Muscle of leg (tissue), 11 donors: ENCODE data around the gene COMMD3. TPM values are rescaled to one million over a fixed set of nuclear protein-coding genes. Genes with fewer than 3 reads are reported as not detected.

Source experiments
- DNase-seq: peaks from one replicate; pipeline ENCODE4 v3.0.0; 2013
- H3K27ac ChIP-seq: one replicate; pipeline ENCODE4 v1.5.1; 2013; ENCODE audit warnings: mild to moderate bottlenecking, low read length, control low read depth
- H3K27me3 ChIP-seq: one replicate; pipeline ENCODE4 v1.6.1; 2013; ENCODE audit warnings: low read length; ENCODE audit not compliant: control insufficient read depth, insufficient read depth
- H3K36me3 ChIP-seq: one replicate; pipeline ENCODE4 v1.6.1; 2013; ENCODE audit warnings: low read length; ENCODE audit not compliant: control insufficient read depth, insufficient read depth
- H3K4me1 ChIP-seq: one replicate; pipeline ENCODE4 v1.6.1; 2013; ENCODE audit warnings: low read length; ENCODE audit not compliant: control insufficient read depth, insufficient read depth
- H3K4me3 ChIP-seq: one replicate; pipeline ENCODE4 v1.5.1; 2013; ENCODE audit warnings: low read length, control low read depth
- H3K9me3 ChIP-seq: replicated peaks from 2 replicates; pipeline ENCODE4 v1.6.1; 2013; ENCODE audit warnings: low read depth, low read length; ENCODE audit not compliant: control insufficient read depth
- WGBS: methylation state at CpG from one replicate; pipeline ENCODE4 v1.1.5; 2013; ENCODE audit warnings: missing lambda C conversion rate; ENCODE audit not compliant: insufficient coverage; 5-methylcytosine and 5-hydroxymethylcytosine counted together
- polyA plus RNA-seq, 8 donors: library from polyadenylated mRNA; unstranded; fragments of 120-200 nt; gene quantifications; one replicate each; pipeline versions ENCODE4 v1.2.1 to v1.2.3, GENCODE V29; 2013; ENCODE audit warnings: inconsistent platforms in 1 of 8, low replicate concordance in 1 of 8; ENCODE audit not compliant: insufficient read length in 8 of 8, insufficient read depth in 1 of 8
- total RNA-seq: library from RNA; stranded (reverse); fragments of 120-200 nt; gene quantifications from one replicate; pipeline ENCODE4 v1.2.4, GENCODE V29; 2013

COMMD3 gene
- total and polyA plus RNA-seq, 9 donors = 54.8 to 73.3 (median 66.0) TPM

DNA sequence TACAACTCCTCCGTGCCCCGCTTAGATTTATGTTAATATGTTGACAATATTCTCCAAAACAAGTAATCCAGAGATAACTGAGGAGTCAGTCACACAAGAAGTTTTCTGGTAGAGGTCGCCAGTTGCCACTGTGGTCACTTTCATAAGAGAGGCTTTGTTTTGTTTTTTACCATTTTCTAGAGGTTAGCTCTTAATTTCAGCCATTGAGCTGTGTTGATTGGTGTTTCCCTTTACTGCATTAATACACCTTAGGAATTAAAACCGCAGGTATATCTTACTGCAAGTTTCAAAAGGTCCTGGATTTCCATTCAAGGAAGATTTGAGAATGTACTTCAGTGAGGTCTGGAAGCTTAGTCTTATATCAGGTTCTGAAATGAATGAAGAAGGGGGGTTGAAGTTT is 8.2 kb downstream of the COMMD3 start:
- no peak for DNase-seq
- no peak overlapping the region for H3K4me3 ChIP-seq
- H3K4me1 ChIP-seq = peaks cover 20% of the 10 kb centered on the region
- WGBS = no CpG with 5 or more reads among the region's 4 CpGs
- H3K9me3 ChIP-seq = no peaks in the 10 kb centered on the region
- H3K27ac ChIP-seq = no peak overlapping the region
- peaks cover 4% of the 10 kb centered on the region for H3K36me3 ChIP-seq
- peaks cover 21% of the 10 kb centered on the region for H3K27me3 ChIP-seq

DNA sequence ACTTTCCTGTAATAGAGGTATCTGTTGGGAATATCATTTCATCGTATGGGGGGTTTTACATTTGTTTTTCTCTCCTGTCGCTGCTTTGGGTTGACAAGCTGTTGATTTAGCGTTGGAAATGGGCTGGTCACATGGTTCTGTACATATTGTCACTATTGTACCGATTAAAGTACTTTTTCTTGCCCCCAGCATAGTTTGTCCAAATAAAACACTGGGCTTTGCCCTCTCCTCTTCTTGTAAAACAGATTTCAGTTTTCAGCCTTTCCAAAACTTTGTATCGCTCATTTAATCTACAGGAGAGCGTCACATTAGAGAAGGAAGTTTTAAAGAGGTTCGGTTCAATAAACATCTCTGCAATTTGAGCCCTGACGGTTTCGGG is 8.7 kb downstream of the COMMD3 start:
- peaks cover 4% of the 10 kb centered on the region for H3K36me3 ChIP-seq
- H3K27me3 ChIP-seq = peaks cover 21% of the 10 kb centered on the region
- no peaks in the 10 kb centered on the region for H3K9me3 ChIP-seq
- H3K4me1 ChIP-seq = peaks cover 20% of the 10 kb centered on the region
- H3K4me3 ChIP-seq = peak overlapping the region; percentile 57
- DNase-seq = peak; percentile 6
- H3K27ac ChIP-seq = peak overlapping the region; percentile 22
- WGBS = 0% methylated on average over 4 of the region's 9 CpGs

DNA sequence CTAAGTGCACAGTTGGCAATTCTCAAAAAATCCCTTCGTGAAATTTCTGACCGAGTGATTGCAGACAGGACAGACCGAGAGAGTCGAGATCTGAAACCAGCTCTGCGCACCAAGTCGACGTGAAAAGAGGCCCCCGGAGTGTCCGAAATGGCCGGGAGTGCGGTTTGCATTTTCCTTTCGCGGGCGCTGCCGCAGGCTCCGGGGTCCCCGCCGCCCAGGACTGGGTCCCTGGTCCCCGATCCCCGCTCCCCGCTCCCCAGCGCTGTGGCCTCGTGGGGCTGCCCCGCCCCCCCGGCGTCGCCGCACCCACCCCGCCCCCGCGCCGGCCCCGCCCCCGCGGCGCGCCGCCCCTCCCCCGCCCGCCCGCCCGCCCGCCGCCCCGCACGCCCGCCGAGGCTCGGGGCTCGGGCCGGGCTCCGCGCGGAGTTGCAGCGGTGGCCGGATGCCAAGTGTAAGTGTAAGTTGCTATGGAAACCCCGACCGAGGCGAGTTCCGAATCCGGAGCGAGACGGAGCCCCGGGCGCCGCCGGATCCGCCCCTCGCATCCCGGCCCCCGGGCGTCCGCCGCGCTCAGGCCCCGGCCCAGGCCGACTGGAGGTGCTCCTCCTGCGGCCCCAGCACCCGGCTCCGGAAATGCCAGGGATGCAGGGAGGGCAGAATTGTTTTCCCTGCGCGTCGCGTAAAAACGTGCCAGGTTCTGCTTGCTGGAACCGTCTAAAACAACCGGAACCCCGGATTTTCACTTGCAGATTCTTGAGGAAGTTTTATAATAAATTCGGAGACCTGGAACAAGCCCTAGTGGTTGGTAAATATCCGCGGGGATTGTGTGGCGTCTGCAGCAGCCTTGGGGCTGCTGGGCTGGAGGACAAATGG is 9.3 kb downstream of the COMMD3 start:
- Histone ChIP-seq H3K27me3 (peaks cover 21% of the 10 kb centered on the region), H3K9me3 (no peaks in the 10 kb centered on the region), H3K4me1 (peaks cover 20% of the 10 kb centered on the region), H3K36me3 (peaks cover 4% of the 10 kb centered on the region), H3K27ac (peak overlapping the region; percentile 22), H3K4me3 (peak overlapping the region; percentile 57)
- DNase-seq = peak; percentile 86
- under 1% methylated on average over 62 of the region's 92 CpGs for WGBS

DNA sequence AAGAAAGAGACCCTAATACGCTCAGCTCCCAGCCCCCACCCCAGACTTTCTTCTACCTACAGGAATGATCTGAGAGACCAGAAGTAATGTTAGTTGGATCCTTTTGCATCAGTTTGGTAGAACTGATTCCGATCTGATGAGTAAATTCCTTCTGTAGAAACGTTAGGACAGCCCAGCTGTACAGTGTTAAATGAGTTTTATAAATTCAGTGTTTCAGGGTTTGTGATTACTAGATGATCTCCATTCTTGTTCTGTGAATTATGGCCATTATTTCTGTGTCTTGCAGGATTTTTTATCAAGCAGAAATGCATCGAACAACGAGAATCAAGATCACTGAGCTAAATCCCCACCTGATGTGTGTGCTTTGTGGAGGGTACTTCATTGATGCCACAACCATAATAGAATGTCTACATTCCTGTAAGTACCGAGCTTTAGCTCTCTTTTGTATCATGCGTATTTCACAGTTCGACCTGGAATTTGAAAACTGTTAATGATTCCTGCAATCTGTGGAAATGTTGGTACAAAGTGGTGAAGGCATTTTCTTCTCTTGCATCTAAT is 10.0 kb downstream of the COMMD3 start:
- H3K27ac ChIP-seq = peak overlapping the region; percentile 10
- WGBS = no CpG with 5 or more reads among the region's 8 CpGs

DNA sequence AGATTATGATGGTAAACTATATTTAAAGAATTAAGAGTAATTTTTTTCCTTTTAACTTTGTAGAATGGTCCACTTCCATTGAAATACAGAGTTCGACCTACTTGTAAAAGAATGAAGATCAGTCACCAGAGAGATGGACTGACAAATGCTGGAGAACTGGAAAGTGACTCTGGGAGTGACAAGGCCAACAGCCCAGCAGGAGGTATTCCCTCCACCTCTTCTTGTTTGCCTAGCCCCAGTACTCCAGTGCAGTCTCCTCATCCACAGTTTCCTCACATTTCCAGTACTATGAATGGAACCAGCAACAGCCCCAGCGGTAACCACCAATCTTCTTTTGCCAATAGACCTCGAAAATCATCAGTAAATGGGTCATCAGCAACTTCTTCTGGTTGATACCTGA is 13.0 kb downstream of the COMMD3 start:
- no peak for DNase-seq
- WGBS = no CpG with 5 or more reads among the region's 3 CpGs
- Histone ChIP-seq H3K4me1 (peaks cover 15% of the 10 kb centered on the region), H3K36me3 (peaks cover 4% of the 10 kb centered on the region), H3K27me3 (peaks cover 11% of the 10 kb centered on the region), H3K4me3 (no peak overlapping the region), H3K27ac (no peak overlapping the region), H3K9me3 (peaks cover 2% of the 10 kb centered on the region)

More for the DNA sequence above, 10.0 kb downstream of the COMMD3 start:
- DNase-seq = no peak
- H3K4me1 ChIP-seq = peaks cover 20% of the 10 kb centered on the region
- H3K9me3 ChIP-seq = no peaks in the 10 kb centered on the region
- peak overlapping the region; percentile 45 for H3K4me3 ChIP-seq
- H3K36me3 ChIP-seq = peaks cover 4% of the 10 kb centered on the region
- H3K27me3 ChIP-seq = peaks cover 19% of the 10 kb centered on the region

DNA sequence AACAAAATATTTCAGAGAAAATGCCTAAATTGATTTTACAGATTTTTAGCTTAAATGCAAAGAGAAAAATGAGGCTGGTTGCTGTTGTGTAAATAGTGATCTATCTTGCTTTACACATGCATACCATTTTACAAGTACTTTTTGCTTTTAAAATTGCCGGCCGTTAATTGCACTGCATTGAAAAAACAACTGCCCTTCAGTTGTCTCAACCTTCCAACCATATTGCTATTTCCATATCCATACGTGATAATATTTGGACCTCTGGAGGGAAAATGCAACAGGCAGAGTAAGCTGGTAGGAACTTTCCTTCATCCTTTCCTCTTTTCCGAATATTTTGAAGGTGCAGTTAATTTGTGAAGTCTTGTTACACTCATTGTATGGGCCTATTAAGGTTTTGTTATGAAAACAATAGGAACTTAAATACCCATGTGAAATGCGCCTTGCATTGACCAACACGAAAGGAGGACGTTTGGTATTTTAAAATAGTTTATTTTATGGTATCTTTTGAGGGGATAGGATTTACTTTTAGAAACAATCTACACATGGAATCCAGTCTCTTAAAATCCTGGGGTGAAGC is 16.0 kb downstream of the COMMD3 start:
- H3K4me1 ChIP-seq = peaks cover 24% of the 10 kb centered on the region
- no peak overlapping the region for H3K4me3 ChIP-seq
- 92% methylated on average over 2 of the region's 7 CpGs for WGBS
- peaks cover 39% of the 10 kb centered on the region for H3K27me3 ChIP-seq
- H3K9me3 ChIP-seq = peaks cover 2% of the 10 kb centered on the region
- H3K36me3 ChIP-seq = peaks cover 4% of the 10 kb centered on the region
- no peak overlapping the region for H3K27ac ChIP-seq
- no peak for DNase-seq

DNA sequence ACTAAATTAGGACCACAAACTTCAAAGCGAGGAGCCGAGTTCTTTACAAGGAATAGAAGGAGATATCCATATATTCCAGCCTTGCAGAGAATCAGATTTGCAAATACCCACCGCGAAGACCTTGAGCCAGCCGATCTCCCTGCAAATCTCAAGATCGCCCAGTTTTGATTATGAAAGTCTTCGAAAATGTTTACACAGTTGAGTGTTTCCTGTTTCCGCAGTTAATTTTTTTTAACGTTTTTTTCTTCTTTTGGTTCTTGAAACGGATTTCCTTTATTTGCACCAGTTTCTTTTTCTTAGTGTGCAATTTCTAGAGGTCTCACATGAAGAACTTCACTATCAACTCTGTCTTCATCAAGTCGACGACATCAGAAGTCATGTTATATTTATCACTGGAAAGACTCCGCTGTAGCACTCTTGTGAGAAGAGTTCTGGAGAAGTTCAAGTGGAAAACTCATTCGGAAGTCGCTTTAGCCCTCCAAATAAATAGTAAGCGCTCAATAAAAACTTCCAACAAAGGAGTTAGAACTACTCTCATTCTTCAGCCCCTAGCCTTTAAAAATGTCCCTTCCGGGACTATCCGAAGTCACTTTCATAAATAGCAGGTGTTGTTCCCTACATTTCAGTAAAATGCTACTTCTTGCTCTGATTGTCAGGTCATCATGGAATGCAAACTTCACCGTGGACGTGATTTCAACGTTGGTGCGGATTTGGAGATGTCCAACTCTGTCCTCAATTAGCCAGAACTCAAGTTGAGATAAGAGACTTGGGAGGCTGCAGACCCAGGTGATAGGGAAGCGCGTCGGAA is 17.2 kb downstream of the COMMD3 start:
- DNase-seq = peak; percentile 8
- H3K4me1 ChIP-seq = peaks cover 24% of the 10 kb centered on the region
- no peak overlapping the region for H3K27ac ChIP-seq
- WGBS = 42% methylated on average over 16 of the region's 25 CpGs
- peaks cover 2% of the 10 kb centered on the region for H3K9me3 ChIP-seq
- no peak overlapping the region for H3K4me3 ChIP-seq
- peaks cover 4% of the 10 kb centered on the region for H3K36me3 ChIP-seq
- peaks cover 43% of the 10 kb centered on the region for H3K27me3 ChIP-seq

DNA sequence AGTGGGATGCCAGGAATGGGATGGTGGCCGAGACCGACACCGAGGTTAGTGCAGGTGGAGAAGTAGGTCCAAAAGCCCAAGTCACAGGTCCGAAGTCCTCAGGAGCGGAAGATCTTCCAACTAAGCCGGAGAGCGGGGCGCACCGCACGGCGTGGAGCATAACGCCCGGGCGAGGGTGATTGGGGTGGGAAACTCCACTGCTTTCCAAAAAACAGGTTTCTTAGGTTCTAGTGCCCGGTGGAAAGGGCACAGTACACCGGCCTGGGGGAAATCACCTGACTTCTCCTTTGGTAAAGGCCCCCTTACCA is 17.7 kb downstream of the COMMD3 start:
- Histone ChIP-seq H3K27ac (no peak overlapping the region), H3K4me1 (peaks cover 24% of the 10 kb centered on the region), H3K36me3 (peaks cover 4% of the 10 kb centered on the region), H3K9me3 (peaks cover 2% of the 10 kb centered on the region), H3K27me3 (peaks cover 45% of the 10 kb centered on the region), H3K4me3 (peak overlapping the region; percentile 3)
- no peak for DNase-seq
- 34% methylated on average over 15 of the region's 16 CpGs for WGBS

DNA sequence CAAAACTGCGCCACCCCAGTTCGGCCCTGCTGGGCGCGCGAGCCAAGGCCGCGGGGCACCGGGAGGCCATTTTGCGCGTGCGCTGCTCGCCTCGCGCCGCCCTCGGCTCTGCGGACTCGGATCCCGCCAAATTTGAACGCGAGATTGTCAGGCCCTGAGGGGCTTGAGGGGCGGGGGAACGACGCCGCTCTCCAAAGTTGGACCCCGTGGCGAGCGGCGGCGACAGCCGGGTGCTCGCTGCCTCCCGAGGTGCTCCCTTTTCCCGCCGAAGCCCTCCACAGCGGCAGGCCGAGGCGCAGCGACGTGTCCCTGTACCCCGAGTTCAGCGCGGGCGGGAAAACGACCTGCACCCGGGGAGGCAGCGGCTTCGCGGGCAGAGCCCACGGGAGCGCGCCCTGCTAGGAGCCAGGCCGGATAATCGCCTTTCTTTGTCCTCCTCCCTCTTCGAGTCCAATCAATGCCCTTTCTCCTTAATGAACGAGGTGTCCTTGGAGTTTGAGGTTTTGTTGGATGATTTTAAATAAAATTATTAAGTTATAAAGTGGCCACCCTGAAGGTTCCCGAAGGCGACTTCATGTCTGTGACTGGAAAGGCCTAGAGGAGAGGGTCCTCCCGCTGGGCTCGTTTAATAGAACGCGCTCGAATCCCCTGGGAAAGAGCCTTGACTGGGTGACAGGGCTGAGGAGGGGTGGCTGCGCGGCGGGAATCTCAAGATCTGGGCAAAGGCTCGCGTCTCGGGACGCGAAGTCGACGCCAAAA is 18.4 kb downstream of the COMMD3 start:
- peak overlapping the region; percentile 56 for H3K4me3 ChIP-seq
- H3K36me3 ChIP-seq = no peaks in the 10 kb centered on the region
- 3% methylated on average over 69 of the region's 73 CpGs for WGBS
- peaks cover 45% of the 10 kb centered on the region for H3K27me3 ChIP-seq
- no peak overlapping the region for H3K27ac ChIP-seq
- peaks cover 24% of the 10 kb centered on the region for H3K4me1 ChIP-seq
- H3K9me3 ChIP-seq = peaks cover 2% of the 10 kb centered on the region
- DNase-seq = peak; percentile 62
